Coronary artery (tissue), 2 donors: ENCODE measurements around the gene PIF1.
A peak's percentile ranks its signal among the peaks of the same experiment; 100 is the strongest.

Experiments
- DNase-seq: peaks from one replicate; pipeline ENCODE4 v3.0.0-alpha.2; 2017; ENCODE audit warnings: low spot score
- H3K27ac ChIP-seq, 2 donors: fragments of 200-600 bp; sonication (generic); one replicate each; pipeline ENCODE4 v1.5.1; 2016 to 2019
- H3K4me3 ChIP-seq: fragments of 200-600 bp; sonication (generic); 2 replicates; pipeline ENCODE4 v1.5.1; 2016; ENCODE audit warnings: mild to moderate bottlenecking, moderate library complexity
- TF ChIP-seq, protein P1 (sequence below): fragments of 200-600 bp; sonication (generic); IDR thresholded peaks from one replicate; pipeline ENCODE4 v1.5.1; 2019; ENCODE audit warnings: antibody characterized with exemption

Gene PIF1

DNA sequence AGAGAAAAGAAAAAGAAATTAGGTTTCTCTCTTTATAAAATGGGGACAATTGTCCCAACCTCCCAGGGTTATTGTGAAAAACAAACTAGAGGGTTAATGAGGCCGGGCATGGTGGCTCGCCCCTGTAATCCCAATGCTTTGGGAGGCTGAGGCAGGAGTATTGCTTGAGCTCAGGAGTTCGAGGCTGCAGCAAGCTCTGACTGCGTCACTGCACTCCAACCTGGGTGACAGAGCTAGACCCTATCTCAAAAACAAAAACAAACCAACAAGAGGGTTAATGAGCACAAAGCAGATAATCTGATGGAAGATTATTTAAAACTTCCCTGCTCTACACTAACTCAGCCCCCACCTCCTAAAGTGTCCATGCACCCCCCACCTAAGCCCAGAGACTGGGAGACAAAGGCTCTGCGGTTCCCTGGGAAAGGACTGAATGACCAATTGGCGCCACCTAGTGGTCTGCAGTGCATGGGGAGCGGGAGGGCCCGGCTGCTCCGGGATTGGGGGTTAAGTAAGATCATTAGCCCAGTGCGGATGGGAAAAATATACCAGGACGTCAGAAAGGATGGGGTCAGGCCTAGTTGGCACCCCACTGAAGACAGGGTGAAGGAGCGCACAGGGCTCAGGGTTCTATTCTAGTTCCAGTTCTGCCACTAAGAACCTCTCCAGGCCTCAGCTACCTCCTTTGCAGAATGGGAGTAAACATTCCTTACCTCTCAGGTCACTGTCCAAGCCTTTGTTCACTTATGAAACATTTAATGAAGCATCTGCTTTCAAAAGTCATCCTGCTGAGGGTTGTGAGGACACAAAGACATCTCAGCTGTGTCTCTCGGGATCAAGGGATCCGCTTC is 15.6 kb downstream of the PIF1 start:
- no peak overlapping the region for H3K4me3 ChIP-seq
- no peak overlapping the region for H3K27ac ChIP-seq
- TF ChIP-seq, protein P1, sequence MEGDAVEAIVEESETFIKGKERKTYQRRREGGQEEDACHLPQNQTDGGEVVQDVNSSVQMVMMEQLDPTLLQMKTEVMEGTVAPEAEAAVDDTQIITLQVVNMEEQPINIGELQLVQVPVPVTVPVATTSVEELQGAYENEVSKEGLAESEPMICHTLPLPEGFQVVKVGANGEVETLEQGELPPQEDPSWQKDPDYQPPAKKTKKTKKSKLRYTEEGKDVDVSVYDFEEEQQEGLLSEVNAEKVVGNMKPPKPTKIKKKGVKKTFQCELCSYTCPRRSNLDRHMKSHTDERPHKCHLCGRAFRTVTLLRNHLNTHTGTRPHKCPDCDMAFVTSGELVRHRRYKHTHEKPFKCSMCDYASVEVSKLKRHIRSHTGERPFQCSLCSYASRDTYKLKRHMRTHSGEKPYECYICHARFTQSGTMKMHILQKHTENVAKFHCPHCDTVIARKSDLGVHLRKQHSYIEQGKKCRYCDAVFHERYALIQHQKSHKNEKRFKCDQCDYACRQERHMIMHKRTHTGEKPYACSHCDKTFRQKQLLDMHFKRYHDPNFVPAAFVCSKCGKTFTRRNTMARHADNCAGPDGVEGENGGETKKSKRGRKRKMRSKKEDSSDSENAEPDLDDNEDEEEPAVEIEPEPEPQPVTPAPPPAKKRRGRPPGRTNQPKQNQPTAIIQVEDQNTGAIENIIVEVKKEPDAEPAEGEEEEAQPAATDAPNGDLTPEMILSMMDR = peak; percentile 94
- no peak for DNase-seq

DNA sequence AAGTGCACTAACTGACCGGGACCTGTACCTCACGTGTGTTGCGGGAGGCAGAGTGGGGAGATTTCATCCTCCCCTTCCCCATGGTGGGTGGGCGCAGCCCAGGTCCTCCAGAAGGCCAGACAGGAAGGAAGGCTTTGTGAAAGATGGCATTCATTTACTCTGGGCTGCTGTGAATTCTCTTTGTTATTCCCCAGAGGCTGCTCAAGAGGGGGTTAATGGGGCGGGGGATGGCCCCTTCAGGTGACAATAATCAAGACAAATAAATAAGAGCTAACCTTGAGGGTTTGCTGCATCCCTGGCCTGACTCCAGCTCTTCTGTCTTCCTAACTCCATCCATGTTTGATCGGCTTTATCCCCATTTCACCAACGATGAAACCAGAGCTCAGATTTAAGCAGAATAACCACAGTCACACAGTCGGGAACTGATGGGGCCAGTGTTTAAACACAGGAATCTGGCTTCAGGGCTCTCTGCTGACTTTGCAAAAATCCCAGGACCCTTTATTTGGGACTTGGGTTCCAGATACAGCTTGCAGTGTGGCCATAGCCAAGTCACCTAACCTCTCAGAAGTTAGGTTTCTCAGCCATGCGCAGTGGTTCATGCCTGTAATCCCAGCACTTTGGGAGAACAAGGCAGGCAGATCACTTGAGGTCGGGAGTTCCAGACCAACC is 16.5 kb downstream of the PIF1 start:
- no peak overlapping the region for H3K27ac ChIP-seq
- no peak overlapping the region for H3K4me3 ChIP-seq
- TF ChIP-seq, protein P1 = no peak
- DNase-seq = no peak

DNA sequence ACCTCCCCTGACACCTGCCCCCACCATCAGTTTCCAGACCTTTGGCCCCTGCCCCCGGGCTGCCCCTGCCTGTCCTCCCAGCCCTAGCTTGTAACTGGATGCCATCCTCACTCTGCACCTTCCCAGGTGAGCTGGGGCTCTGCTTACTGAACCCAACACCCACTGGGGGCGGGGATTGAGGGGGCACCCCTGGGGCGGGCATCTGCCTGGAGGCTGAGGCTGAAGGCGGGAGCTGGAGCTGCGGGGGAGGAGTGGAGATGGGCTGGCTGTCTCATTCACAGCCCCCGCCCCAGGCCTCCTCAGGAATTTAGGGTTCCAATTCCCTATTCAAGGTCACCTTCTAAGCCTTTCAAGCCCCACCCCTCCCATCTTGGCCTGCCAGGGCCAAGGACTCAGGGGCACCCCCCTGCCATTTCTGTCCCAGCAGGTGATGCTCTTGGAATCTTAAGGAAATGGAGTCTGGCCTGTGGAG is 17.7 kb downstream of the PIF1 start:
- H3K4me3 ChIP-seq = peak overlapping the region; percentile 11
- peak overlapping the region; percentile 20 to 84 for H3K27ac ChIP-seq
- TF ChIP-seq, protein P1 = no peak
- no peak for DNase-seq

DNA sequence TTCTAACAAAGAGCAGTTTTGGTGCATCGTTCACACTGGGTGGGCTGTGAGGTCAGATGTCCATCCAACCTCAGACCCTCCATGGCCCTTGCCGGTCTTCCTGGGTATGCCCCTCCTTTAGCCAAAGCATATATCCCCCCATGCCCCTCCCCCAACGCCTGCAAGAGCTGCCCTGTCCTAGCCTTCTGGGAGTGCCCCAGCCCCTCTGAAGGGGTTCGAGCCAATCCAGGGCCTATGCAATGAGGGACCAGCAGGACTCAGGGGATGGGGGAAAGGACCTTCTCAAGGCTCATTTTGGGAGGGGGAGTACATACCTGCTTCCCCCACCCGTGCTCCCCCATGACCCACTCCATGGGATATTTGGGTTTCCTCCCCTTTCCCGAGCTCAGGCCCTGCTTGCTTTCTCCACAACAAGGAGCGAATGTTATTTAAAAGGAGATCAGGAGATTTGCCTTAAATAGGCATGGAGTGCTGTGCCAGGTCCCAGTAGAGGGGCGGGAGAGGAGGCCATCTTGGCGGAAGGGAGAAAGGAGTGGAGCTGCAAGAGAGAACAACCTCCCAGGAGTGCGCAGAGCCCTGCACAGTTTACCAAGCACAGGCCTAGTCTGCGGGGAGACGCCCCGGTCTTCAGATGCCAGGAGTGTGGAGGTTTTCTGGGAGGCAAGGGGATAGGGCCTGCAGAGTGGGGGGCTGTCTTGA is 18.2 kb downstream of the PIF1 start:
- peak overlapping the region; percentile 48 to 84 for H3K27ac ChIP-seq
- H3K4me3 ChIP-seq = peak overlapping the region; percentile 11
- TF ChIP-seq, protein P1 = no peak
- no peak for DNase-seq

DNA sequence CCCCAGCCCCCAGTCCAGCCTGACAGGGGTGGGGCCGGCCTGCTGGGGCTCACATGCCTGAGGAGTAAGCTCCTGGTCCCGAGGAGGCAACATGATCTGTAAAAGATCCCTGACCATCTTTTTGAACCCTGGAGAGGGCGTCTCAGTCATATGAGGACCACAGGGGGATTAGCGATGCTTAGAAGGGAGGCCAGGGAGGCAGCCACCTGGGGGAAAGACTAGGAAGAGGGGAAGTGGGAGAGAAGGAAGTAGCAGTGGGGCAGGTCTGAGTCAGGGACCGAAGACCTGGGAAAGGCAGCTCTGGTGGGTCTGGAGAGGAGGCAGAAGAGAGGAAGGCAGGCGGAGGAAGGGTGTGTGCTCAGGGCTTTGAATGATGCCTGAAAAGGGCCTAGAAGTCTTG is 18.9 kb downstream of the PIF1 start:
- H3K27ac ChIP-seq = peak overlapping the region; percentile 48 to 84
- no peak overlapping the region for H3K4me3 ChIP-seq
- TF ChIP-seq, protein P1 = no peak
- DNase-seq = no peak

DNA sequence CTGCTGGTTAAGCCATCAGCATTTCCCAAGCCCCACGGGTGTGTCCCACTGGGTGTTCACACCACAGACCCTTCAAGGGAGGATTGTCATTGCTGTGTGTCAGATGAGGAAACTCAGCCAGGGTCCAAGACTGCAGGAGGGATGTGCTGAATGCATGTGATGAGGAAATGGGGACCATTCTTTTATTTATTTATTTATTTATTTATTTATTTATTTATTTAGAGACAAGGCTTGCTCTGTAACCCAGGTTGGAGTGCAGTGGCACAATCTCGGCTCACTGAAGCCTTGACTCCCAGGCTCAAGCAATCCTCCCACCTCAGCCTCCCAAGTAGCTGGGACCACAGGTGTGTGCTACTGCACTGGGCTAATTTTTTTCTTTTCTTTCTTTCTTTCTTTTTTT is 20.8 kb downstream of the PIF1 start:
- H3K27ac ChIP-seq = peak overlapping the region in 1 of 2 donors; percentile 27
- TF ChIP-seq, protein P1 = no peak

More for the DNA sequence above, 20.8 kb downstream of the PIF1 start:
- no peak for DNase-seq
- H3K4me3 ChIP-seq = no peak overlapping the region
